ENCODE results near the gene KCNJ10. TPM values are rescaled to one million over a fixed set of nuclear protein-coding genes. Genes with fewer than 3 reads are reported as not detected.

Gene KCNJ10
- total RNA-seq: not detected in 2 replicates

DNA sequence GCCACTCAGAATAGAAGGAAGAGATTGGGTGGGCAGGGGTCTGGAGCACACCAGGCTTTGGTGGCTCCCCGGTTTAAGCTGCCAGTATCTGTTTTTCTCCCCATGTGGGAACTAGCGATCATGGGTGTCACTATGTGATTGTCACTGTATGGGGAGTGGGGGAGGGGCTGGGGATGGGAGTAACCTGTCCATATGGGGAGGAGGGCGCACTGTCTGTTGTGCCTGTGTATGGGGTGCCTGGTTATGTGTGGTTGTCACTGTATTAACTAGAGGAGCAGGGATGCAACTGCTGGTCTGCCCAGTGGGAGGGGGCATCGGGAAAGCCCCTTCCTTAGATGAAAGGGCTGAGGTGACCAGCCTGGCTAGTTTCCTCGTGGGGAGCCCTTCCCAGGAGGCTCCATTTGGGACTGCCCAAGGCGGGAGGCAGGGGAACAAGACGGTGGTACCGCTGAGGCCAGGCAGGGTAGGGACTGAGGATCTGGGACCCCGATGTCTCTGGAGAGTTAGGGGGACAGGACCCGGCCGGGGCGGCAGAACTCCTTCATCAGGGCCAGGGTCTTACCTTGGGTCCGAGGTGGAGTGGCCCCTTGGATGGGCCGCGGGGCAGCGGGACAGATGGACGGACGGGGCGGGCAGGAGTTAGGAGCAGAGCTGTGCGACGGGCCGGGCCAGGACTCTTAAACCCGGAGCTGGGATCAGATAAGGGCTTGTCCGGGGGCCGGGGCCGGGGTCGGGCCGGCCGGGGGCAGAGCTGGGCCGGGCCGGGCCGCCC, at the start of gene KCNJ10:
TSS of gene KCNJ10 (minus strand) at position 701 of the 772 bp plus-strand sequence. CDS start 27,628 bp downstream, outside the sequence.

DNA sequence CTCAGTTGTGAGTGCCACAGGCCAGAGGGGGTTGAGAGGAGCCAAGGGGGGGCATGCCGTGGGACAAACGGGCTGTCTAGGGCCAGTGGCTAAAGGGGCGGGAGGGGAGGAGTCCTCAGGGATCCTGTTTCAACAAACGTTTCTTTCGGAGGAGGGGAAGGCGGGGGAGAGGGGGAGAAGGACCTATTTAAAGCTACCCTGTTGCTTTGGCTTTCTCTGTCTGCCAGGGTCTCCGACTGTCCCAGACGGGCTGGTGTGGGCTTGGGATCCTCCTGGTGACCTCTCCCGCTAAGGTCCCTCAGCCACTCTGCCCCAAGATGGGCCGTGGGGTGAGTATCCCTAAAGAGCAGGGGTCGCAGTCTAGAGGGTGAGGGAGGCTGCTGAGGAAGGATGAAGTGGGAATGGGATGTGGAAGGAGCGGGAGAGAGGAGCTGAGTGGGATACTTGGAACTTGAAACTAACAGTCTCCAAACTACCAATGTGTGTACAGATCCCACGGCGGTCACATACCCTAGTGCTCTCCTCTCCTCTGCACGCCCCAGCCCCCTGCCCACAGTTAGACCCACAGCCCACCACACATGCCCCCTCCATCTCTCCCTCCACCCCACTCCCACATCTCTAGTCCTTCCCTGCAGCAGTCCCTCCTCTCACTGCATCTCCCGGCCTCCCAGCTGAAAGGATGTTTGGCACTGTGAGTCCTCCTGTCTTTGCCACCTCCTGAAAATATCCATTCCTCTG, 45.8 kb upstream of the KCNJ10 start, which contains the start of gene ATP1A2:
TSS of gene ATP1A2 (plus strand) at position 215 of the 738 bp plus-strand sequence. CDS start at position 318, 103 bp downstream.

DNA sequence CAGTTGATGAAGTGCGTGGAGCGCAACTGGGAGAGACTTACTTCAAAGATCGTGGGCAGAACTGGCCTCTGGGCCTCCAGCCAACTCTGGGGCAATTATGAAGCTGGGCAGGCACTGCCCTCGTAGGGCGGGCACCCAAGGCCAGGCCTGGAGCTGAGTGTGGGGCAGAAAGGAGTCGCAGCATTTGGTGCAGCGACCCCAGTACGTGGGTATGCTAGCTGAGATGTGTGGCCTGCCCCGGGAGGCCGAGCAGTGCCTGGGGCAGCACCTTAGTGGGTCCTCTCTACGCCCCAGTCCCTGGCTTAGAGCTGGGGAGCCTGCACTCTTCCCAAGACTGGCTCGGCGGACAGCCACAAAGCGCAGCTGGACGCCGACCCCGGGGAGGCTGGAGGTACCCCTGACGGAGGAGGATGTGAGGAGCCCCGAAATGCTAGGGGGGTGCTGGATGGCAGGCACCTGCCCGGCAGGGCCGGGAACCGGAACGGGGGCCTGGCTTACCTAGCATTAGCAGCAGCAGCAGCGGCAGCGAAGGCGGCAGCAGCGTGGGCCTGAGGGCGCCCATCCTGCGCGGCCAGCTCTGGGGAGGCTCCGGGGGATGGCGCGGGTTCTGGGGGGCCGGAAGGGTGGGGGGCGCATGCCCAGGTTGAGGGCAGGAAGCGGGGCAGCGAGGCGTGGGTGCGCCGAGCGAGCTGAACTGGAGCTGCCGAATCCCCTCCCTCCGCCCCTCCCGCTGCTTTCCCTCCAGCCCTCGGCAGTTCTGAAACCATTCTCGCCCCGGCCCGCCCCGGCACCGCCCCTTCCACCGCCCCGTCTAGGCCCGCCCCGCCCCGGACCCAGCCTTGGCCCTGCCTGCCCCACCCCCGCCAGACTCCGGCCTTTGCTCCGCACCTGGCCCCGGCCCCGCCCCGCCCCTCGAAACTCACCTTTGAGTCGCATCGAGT, 28.2 kb upstream of the KCNJ10 start, which contains the start of gene IGSF8:
TSS of gene IGSF8 (minus strand) at position 709 of the 941 bp plus-strand sequence. CDS start at position 562, 147 bp downstream.

DNA sequence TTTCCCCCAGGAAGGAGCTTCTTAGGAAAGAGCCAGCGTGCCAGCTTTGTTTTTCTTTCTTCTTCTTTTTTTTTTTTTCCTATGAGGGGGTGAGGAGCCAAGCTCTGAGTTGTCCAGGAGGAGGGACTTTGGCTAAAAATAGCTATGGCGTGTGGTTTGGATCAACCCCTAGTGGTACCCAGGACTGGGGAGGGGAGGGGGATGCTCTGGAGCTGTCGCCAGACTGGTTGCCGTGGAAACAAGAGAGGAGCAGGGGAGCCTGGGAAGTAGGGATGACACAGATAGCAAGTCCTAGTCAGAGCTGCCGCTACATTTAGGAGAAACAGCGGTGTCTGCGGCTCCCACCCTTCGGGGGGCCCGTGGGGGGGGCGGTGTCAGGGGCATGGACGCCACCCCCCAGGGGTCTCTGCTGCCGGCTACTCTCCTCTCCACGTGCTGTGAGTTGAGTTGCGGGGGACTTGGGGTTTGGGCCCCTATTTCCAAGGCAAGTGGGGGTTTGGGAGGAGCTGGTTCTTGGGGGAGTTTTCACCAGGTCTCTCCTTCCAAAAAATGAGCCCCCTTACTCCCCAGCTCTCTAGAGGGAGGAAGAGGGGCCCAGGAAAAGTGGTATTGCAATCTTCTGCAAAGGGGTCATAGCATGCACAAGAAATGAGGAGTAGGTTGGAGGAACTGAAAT, 11.4 kb upstream of the KCNJ10 start, which contains the start of gene KCNJ9:
TSS of gene KCNJ9 (plus strand) at position 278 of the 676 bp plus-strand sequence. CDS start 2,493 bp downstream, outside the sequence.

DNA sequence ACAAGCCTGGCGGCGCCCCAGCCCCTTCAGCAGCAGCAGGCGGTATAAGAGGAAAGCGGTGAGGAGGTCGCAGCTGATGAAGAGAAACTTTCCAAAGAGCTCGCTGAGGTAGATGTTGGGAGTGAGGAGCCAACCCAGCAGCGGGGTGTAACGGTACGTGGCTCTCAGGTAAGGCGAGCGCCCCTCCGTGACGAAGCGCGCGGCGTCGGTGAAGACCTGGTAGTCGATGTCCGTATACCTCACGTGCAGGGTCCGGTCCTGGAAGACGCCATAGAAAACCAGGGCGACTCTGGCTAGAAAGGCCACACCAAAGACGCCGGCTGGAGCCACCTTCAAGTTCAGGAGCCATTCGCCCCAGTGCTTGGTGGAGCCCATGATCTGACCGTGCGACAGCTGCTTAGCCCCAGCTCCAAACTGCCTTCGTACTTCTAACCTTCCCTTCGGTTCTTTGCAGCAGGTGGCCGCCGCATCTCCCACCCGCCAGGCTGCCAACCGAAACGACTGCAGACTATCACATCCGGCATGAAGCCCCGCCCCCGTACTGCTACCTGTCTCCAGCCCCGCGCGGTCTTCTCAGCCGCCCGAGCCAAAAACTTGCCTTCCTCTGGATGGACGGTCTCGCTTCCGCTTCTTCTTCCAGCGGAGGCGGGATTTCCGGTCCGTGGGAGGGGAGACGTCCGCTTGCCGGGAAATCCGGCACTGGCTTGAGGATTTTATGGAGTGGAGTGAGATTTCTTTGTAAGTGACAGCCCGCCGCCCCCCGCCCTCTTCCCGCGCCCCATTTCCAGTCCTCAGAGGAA, 38.4 kb downstream of the KCNJ10 start, which contains the start of gene PIGM:
TSS of gene PIGM (minus strand) at position 626 of the 800 bp plus-strand sequence. CDS start at position 375, 251 bp downstream.

DNA sequence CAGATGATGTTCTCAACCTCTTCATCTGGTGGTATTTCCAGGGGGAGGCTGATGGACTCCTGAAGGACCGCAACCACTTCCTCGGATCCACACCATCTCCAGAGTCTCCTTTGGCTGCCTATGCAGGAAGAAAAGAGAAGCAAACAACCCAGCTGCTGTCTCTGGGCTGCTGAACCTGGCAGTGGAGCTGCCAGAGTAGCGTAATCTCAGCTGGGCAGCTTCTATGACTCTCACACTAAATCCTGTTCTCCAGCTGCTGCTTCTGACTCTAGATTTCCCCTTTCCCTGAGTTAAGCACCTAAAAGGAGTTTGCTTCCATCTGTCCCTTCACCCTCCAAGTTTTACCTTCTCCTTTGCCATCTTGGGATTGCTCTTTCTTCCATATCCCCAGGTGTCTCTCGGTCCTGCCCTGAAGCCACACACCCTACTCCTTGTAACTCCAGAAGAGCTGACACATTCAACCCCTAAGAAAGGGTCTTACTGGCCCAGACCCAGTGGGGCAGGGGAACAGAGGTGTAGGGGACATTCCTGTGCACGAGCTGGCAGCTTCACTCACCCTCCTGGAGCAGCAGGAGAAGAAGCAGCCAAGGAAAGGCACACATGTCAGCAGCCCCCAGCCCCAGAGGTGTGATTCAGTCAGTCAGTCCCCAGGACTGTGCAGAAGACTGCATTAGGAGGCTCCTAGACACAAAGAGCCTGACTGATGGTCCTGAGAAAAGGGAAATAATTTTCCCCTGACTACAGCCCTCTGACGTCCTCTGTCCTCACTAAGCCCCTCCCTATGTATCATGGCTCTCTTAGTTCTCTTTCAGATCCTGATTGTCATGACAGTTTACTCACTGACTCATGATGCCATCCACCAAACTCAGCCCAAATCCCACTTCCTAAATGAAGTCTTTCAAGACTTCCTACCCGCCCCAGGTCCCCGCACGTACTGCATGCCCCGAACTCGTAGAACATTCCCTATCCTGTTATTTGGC, 116.1 kb downstream of the KCNJ10 start, which contains the start of gene SLAMF9:
TSS of gene SLAMF9 (minus strand) at position 702 of the 980 bp plus-strand sequence. CDS start at position 602, 100 bp downstream.

Other genes starting within 250 kb of the KCNJ10 start
- 0.11 TPM in 1 of 2 replicates, not detected in the other for gene SLAMF8, start 243.3 kb downstream of the KCNJ10 start, total RNA-seq
- gene VSIG8, start 207.5 kb downstream of the KCNJ10 start, total RNA-seq: not detected in 2 replicates
- 0.65 and 1.1 TPM in 2 replicates for gene CFAP45, start 170.0 kb downstream of the KCNJ10 start, total RNA-seq
- 261 and 286 TPM in 2 replicates for gene TAGLN2, start 144.7 kb downstream of the KCNJ10 start, total RNA-seq
- not detected in 2 replicates for gene IGSF9, start 124.5 kb downstream of the KCNJ10 start, total RNA-seq
- 0.65 and 0.86 TPM in 2 replicates for gene SLAMF9, start 115.9 kb downstream of the KCNJ10 start, total RNA-seq
- gene PIGM, start 38.2 kb downstream of the KCNJ10 start, total RNA-seq: 7.4 and 8.6 TPM in 2 replicates
- under 0.01 and 0.11 TPM in 2 replicates for gene KCNJ9, start 11.4 kb upstream of the KCNJ10 start, total RNA-seq
- gene IGSF8, start 28.5 kb upstream of the KCNJ10 start, total RNA-seq: 19.9 and 20.2 TPM in 2 replicates
- gene ATP1A2, start 45.6 kb upstream of the KCNJ10 start, total RNA-seq: 0.22 and 0.91 TPM in 2 replicates
- not detected in 2 replicates for gene ATP1A4, start 81.4 kb upstream of the KCNJ10 start, total RNA-seq
- 0.32 and 0.65 TPM in 2 replicates for gene CASQ1, start 120.4 kb upstream of the KCNJ10 start, total RNA-seq
- gene PEA15, start 135.2 kb upstream of the KCNJ10 start, total RNA-seq: 258 and 280 TPM in 2 replicates
- gene DCAF8, start 192.4 kb upstream of the KCNJ10 start, total RNA-seq: 82.7 and 95.8 TPM in 2 replicates
- gene PEX19, start 215.0 kb upstream of the KCNJ10 start, total RNA-seq: 55.7 and 60.0 TPM in 2 replicates

All from articular chondrocyte of knee joint (primary cell).